CD4-positive, alpha-beta T cell treated with Interferon alpha-2 for 1 hour (primary cell): ENCODE measurements around the gene PKDCC.
"Not testable (repeated sequence)": the region's sequence is repeated elsewhere in the genome, so short reads cannot be mapped to it uniquely, and the experiment has no call there.

ENCODE experiments used
- DNase-seq, 2 donors: peaks; one replicate each; pipeline ENCODE4 v3.0.0-alpha.2; 2020 to 2022

PKDCC gene

GRCh38 chr2:42065753-42066152 lies 17.9 kb downstream of the PKDCC start:
- not testable (repeated sequence) for DNase-seq

GRCh38 chr2:42067001-42067400 lies 19.2 kb downstream of the PKDCC start:
- not testable (repeated sequence) for DNase-seq

- no peak for DNase-seq
Measured at GRCh38 chr2:42067521-42067920, 19.7 kb downstream of the PKDCC start.

- no peak for DNase-seq
Measured at GRCh38 chr2:42068571-42069178, 20.9 kb downstream of the PKDCC start.

GRCh38 chr2:42069568-42069967 lies 21.7 kb downstream of the PKDCC start:
- DNase-seq: no peak

- no peak for DNase-seq
Measured at GRCh38 chr2:42071791-42072190, 24.0 kb downstream of the PKDCC start.

GRCh38 chr2:42072349-42073118 lies 24.7 kb downstream of the PKDCC start:
- no peak for DNase-seq

- DNase-seq: no peak
Measured at GRCh38 chr2:42073739-42074503, 26.1 kb downstream of the PKDCC start.

GRCh38 chr2:42074661-42075060 lies 26.8 kb downstream of the PKDCC start:
- no peak for DNase-seq

- no peak for DNase-seq
Measured at GRCh38 chr2:42076357-42077225, 28.8 kb downstream of the PKDCC start.

GRCh38 chr2:42077343-42077742 lies 29.5 kb downstream of the PKDCC start:
- no peak for DNase-seq

- no peak for DNase-seq
Measured at GRCh38 chr2:42079737-42080287, 32.0 kb downstream of the PKDCC start.

GRCh38 chr2:42081151-42081550 lies 33.3 kb downstream of the PKDCC start:
- DNase-seq: not testable (repeated sequence)

GRCh38 chr2:42082016-42082415 lies 34.2 kb downstream of the PKDCC start:
- no peak for DNase-seq

- no peak for DNase-seq
Measured at GRCh38 chr2:42084231-42084671, 36.4 kb downstream of the PKDCC start.

- not testable (repeated sequence) for DNase-seq
Measured at GRCh38 chr2:42085070-42085469, 37.2 kb downstream of the PKDCC start.

GRCh38 chr2:42085706-42086487 lies 38.1 kb downstream of the PKDCC start:
- DNase-seq: no peak

GRCh38 chr2:42086500-42086953 lies 38.7 kb downstream of the PKDCC start:
- peak; percentile 47 to 70 for DNase-seq

- no peak for DNase-seq
Measured at GRCh38 chr2:42087137-42087856, 39.5 kb downstream of the PKDCC start.

- DNase-seq: no peak
Measured at GRCh38 chr2:42087857-42088195, 40.0 kb downstream of the PKDCC start.
